ENCODE data around the gene SMIM28. TPM values are rescaled to one million over a fixed set of nuclear protein-coding genes. Genes with fewer than 3 reads are reported as not detected.

The SMIM28 gene
- total and polyA plus RNA-seq, 9 of the 15 experiments (the other 6 are each of a cell fraction or from before 2014, with no cell fraction given): not detected

DNA sequence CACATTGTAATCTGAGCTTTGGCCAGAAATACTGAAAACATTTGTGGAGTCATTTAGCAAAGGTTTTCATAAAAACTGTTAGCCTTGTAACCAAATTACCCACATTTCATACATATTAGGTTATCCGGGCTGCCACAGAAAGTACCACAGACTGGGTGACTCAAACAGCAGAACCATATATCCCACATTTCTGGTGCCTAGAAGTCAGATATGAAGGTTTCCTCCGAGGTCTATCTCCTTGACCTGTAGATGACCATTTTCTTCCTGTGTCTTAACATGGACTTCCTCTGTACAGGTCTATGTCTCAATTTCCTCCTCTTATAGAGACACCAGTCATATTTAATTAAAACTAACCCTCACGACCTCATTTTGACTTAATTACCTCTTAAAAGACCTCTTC, 49.5 kb upstream of the SMIM28 start:
- Histone ChIP-seq H3K9ac (ENCODE audit: insufficient read depth in 1 of 2, low read depth in 2 of 2, low read length in 2 of 2) (no peak overlapping the region), H3K9me1 (ENCODE audit: control insufficient read depth, insufficient read depth, low read length) (no peaks in the 10 kb centered on the region), H3K9me3 (replicated peaks; ENCODE audit: control insufficient read depth, insufficient read depth, low read depth, low read length) (no peaks in the 10 kb centered on the region), H3K27ac (ENCODE audit: extremely low read depth, low read depth, low read length) (no peak overlapping the region), H3K36me3 (ENCODE audit: control insufficient read depth, insufficient read depth, low read length) (no peaks in the 10 kb centered on the region), H3K4me2 (ENCODE audit: insufficient read depth, low read length) (no peak overlapping the region), H4K20me1 (replicated peaks; ENCODE audit: control insufficient read depth, insufficient read depth, low read length) (no peaks in the 10 kb centered on the region), H3K4me1 (replicated peaks in 1 of 2; ENCODE audit: control insufficient read depth in 2 of 2, insufficient read depth in 2 of 2, low read length in 2 of 2) (no peaks in the 10 kb centered on the region), H3K27me3 (ENCODE audit: control insufficient read depth in 2 of 2, insufficient read depth in 2 of 2, low read length in 2 of 2) (peaks cover 6 to 18% of the 10 kb centered on the region in 2 experiments; a peak in 2 of 5 replicates), H2AFZ (ENCODE audit: low read depth, low read length) (no peak overlapping the region), H3K79me2 (ENCODE audit: control insufficient read depth, insufficient read depth, low read length) (no peaks in the 10 kb centered on the region), H3K4me3 (no peak overlapping the region)
- ChIA-PET POLR2A (no interaction called here), CTCF (ENCODE audit: low intra/inter-chr PET ratio) (no interaction called here)
- 0% methylated on average over 3 of the region's 3 CpGs for WGBS (ENCODE audit: insufficient coverage, low coverage, missing lambda C conversion rate)
- FAIRE-seq (no peak), ATAC-seq (no peak), DNase-seq (ENCODE audit: extremely low read depth in 1 of 4, low spot score in 3 of 4) (no peak)
- no TSS peak for BruUV-seq (replicated peaks)
- no peak for TF ChIP-seq NRF1 (conservative IDR thresholded peaks at IDR 0.05 in 1 of 2, IDR thresholded peaks at IDR 0.05 in 1 of 2)
- no peak for TF ChIP-seq RAD51 (IDR thresholded peaks at IDR 0.05; ENCODE audit: borderline replicate concordance, low read depth)
- no peak for TF ChIP-seq KDM1A (IDR thresholded peaks at IDR 0.05)
- TF ChIP-seq, protein P1, sequence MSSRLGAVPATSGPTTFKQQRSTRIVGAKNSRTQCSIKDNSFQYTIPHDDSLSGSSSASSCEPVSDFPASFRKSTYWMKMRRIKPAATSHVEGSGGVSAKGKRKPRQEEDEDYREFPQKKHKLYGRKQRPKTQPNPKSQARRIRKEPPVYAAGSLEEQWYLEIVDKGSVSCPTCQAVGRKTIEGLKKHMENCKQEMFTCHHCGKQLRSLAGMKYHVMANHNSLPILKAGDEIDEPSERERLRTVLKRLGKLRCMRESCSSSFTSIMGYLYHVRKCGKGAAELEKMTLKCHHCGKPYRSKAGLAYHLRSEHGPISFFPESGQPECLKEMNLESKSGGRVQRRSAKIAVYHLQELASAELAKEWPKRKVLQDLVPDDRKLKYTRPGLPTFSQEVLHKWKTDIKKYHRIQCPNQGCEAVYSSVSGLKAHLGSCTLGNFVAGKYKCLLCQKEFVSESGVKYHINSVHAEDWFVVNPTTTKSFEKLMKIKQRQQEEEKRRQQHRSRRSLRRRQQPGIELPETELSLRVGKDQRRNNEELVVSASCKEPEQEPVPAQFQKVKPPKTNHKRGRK (tag; IDR thresholded peaks at IDR 0.05): no peak
- TF ChIP-seq ZNF239 (CRISPR knock-in tag; IDR thresholded peaks at IDR 0.05): no peak
- no peak for TF ChIP-seq MED1 (CRISPR knock-in tag; IDR thresholded peaks at IDR 0.05; ENCODE audit: borderline replicate concordance)
- TF ChIP-seq NR4A1 (CRISPR knock-in tag; IDR thresholded peaks at IDR 0.05): no peak
- no peak for TF ChIP-seq NR4A1 (tag; IDR thresholded peaks at IDR 0.05)
- no peak for TF ChIP-seq MYBL2 (IDR thresholded peaks at IDR 0.05; ENCODE audit: low read depth)
- TF ChIP-seq MYBL2 (CRISPR knock-in tag; IDR thresholded peaks at IDR 0.05; ENCODE audit: borderline replicate concordance): no peak
- no peak for TF ChIP-seq CCAR2 (IDR thresholded peaks at IDR 0.05; ENCODE audit: low read depth, low read length)
- TF ChIP-seq NELFE (IDR thresholded peaks at IDR 0.05; ENCODE audit: insufficient read depth, insufficient read length): no peak
- TF ChIP-seq THRB (CRISPR knock-in tag; conservative IDR thresholded peaks at IDR 0.05): no peak
- no peak for TF ChIP-seq RBBP5 (IDR thresholded peaks at IDR 0.05; ENCODE audit: borderline replicate concordance, insufficient read depth, low read length, poor library complexity, severe bottlenecking)
- no peak for TF ChIP-seq CREM (IDR thresholded peaks at IDR 0.05; ENCODE audit: low read depth)
- no peak for TF ChIP-seq IFI16 (CRISPR knock-in tag; IDR thresholded peaks at IDR 0.05)
- intact Hi-C loops (cut with micrococcal nuclease) (no loop called here), in situ Hi-C loops (cut with MboI) (no loop called here)
